Spleen (tissue), 11 donors: ENCODE results near the gene SAMD8. TPM values are rescaled to one million over a fixed set of nuclear protein-coding genes. Genes with fewer than 3 reads are reported as not detected.
A peak's percentile ranks its signal among the peaks of the same experiment; 100 is the strongest.
"Not testable (repeated sequence)": the region's sequence is repeated elsewhere in the genome, so short reads cannot be mapped to it uniquely, and the experiment has no call there.

Experiments used
- DNase-seq: peaks from one replicate; pipeline ENCODE4 v3.0.0-alpha.2; 2020
- H3K27ac ChIP-seq, 8 donors: fragments of 200-600 bp; sonication (generic) in 7 of 8; 1 replicate in 4 of 8; 2 replicates in 4 of 8; pipeline versions ENCODE4 v1.5.0 to v1.8.0; 2016 to 2021; ENCODE audit warnings: inconsistent platforms in 4 of 8, mild to moderate bottlenecking in 4 of 8, moderate library complexity in 1 of 8
- H3K27me3 ChIP-seq, 7 donors: fragments of 200-600 bp; sonication (generic) in 6 of 7; replicated peaks in 1 of 7; 1 replicate in 4 of 7; 2 replicates in 3 of 7; pipeline versions ENCODE4 v1.5.0 to v1.8.0; 2016 to 2021; ENCODE audit warnings: inconsistent platforms in 3 of 7, mild to moderate bottlenecking in 1 of 7
- H3K36me3 ChIP-seq, 6 donors: fragments of 200-600 bp; sonication (generic) in 5 of 6; 1 replicate in 4 of 6; 2 replicates in 2 of 6; pipeline versions ENCODE4 v1.5.0 to v1.8.0; 2016 to 2021; ENCODE audit warnings: inconsistent platforms in 2 of 6
- H3K4me1 ChIP-seq, 6 donors: fragments of 200-600 bp; sonication (generic) in 5 of 6; 1 replicate in 3 of 6; 2 replicates in 3 of 6; pipeline versions ENCODE4 v1.5.0 to v1.8.0; 2016 to 2021; ENCODE audit warnings: inconsistent platforms in 3 of 6
- H3K4me3 ChIP-seq, 8 donors: fragments of 200-600 bp; sonication (generic) in 7 of 8; 1 replicate in 4 of 8; 2 replicates in 4 of 8; pipeline versions ENCODE4 v1.5.0 to v1.8.0; 2016 to 2021; ENCODE audit warnings: inconsistent platforms in 4 of 8, mild to moderate bottlenecking in 4 of 8, moderate library complexity in 2 of 8
- H3K9me3 ChIP-seq, 8 donors: fragments of 200-600 bp; sonication (generic) in 7 of 8; 1 replicate in 4 of 8; 2 replicates in 4 of 8; pipeline versions ENCODE4 v1.5.0 to v1.8.0; 2016 to 2021; ENCODE audit warnings: inconsistent platforms in 4 of 8
- CTCF ChIP-seq, 11 experiments: fragments of 200-600 bp in 7 of 11; fragments of 450-650 bp in 4 of 11; sonication (generic) in 4 of 11; IDR thresholded peaks in 8 of 11; conservative IDR thresholded peaks in 3 of 11; 1 replicate in 7 of 11; 2 replicates in 4 of 11; pipeline versions ENCODE4 v1.4.0 to v1.8.0; 2016 to 2021; ENCODE audit warnings: antibody characterized with exemption in 11 of 11, inconsistent platforms in 4 of 11, mild to moderate bottlenecking in 1 of 11
- POLR2A ChIP-seq, 3 donors: fragments of 450-650 bp; IDR thresholded peaks; one replicate each; pipeline ENCODE4 v1.5.1; 2017; ENCODE audit warnings: antibody characterized with exemption in 3 of 3, mild to moderate bottlenecking in 1 of 3
- POLR2AphosphoS5 ChIP-seq, 3 donors: sonication (generic); formaldehyde crosslinking; IDR thresholded peaks; one replicate each; pipeline ENCODE4 v1.5.1; 2017; ENCODE audit warnings: antibody characterized with exemption in 3 of 3
- WGBS, 5 donors: extraction: QIAGEN DNeasy Blood & Tissue Kit in 3 of 5; methylation state at CpG; one replicate each; pipeline versions ENCODE4 v1.1.5 to v1.1.7; 2013 to 2018; 5-methylcytosine and 5-hydroxymethylcytosine counted together
- intact Hi-C: fragments of 100-400 bp; cut with DNase I; formaldehyde crosslinking; loops from one replicate; pipeline ENCODE4 v1.15.0; 2023; ENCODE audit warnings: low total_unique reads
- polyA plus RNA-seq, 3 donors: library from polyadenylated mRNA; stranded (reverse); fragments of 200-250 nt; gene quantifications; one replicate each; pipeline ENCODE4 v1.2.1, GENCODE V29; 2013
- total RNA-seq, 7 donors: library from RNA; depleted of rRNA in 3 of 7; stranded (reverse); fragments of >200 nt in 3 of 7; fragmentation: NEBNext Ultra II Directional in 4 of 7; extraction: Animal tissue kit (Norgen Biotek cat#: 25700) in 4 of 7; gene quantifications; one replicate each; pipeline versions ENCODE4 v1.1.0 to v1.2.1, GENCODE V29; 2016 to 2021
- donor health status: healthy with polysubstance abuse.
- donor health status: DM: no; HTN: no; CAD: no; lungs with moderate emphysema.
- donor health status: DM: no; HTN: no; CAD: no.
- donor health status: Bipolar disorder and iron deficiency.
- donor health status: healthy.
- donor health status: DM: no; HTN: no; CAD: no.
- donor health status: DM: yes; HTN: yes; CAD: no.

The SAMD8 gene
- total and polyA plus RNA-seq, 10 donors: 4.1 to 35.1 (median 25.2) TPM

- WGBS, 5 donors: 77 to 87% (median 80%) methylated on average over 3 of the region's 3 CpGs
These were observed 76.5 kb downstream of the SAMD8 start for GRCh38 chr10:75187961-75188426.

GRCh38 chr10:75188522-75188921 lies 77.1 kb downstream of the SAMD8 start:
- H3K27me3 ChIP-seq, H3K36me3 ChIP-seq, H3K4me3 ChIP-seq, H3K9me3 ChIP-seq, DNase-seq: not testable (repeated sequence)
- Histone ChIP-seq H3K4me1 (peaks cover 0 to 22% (median 4%) of the 10 kb centered on the region in 6 donors), H3K27ac (peak overlapping the region in 4 of 8 donors; percentile 24 to 65 (median 58))
- 94 to 96% (median 96%) methylated on average over 9 of the region's 9 CpGs for WGBS, 5 donors
- intact Hi-C loops: loop anchor here (10.0 kb wide), 1 partner anchor 46 kb away; the partner anchor contains the start of gene COMTD1

More at GRCh38 chr10:75187961-75188426, 76.5 kb downstream of the SAMD8 start:
- intact Hi-C loops: loop anchor here (10.0 kb wide), 1 partner anchor 47 kb away; the partner anchor contains the start of gene COMTD1
- Histone ChIP-seq H3K4me1 (peaks cover 0 to 22% (median 4%) of the 10 kb centered on the region in 6 donors), H3K27ac (peak overlapping the region in 5 of 8 donors; percentile 24 to 65 (median 53)), H3K4me3 (no peak overlapping the region), H3K27me3 (no peaks in the 10 kb centered on the region), H3K36me3 (peaks cover 0 to 13% (median 0%) of the 10 kb centered on the region in 6 donors), H3K9me3 (no peaks in the 10 kb centered on the region)
- DNase-seq: peak; percentile 83
- peak; percentile 38 to 71 (median 54) for TF ChIP-seq CTCF (IDR thresholded peaks at IDR 0.05 in 8 of 11, conservative IDR thresholded peaks at IDR 0.05 in 3 of 11)
- TF ChIP-seq POLR2AphosphoS5 (IDR thresholded peaks at IDR 0.05): peak in 1 of 3 donors; percentile 25
- no peak for TF ChIP-seq POLR2A (IDR thresholded peaks at IDR 0.05)

- no peaks in the 10 kb centered on the region for H3K9me3 ChIP-seq
- no peak overlapping the region for H3K4me3 ChIP-seq
- 92 to 98% (median 95%) methylated on average over 11 to 12 of the region's 12 CpGs for WGBS, 5 donors
- intact Hi-C loops: loop anchor here (10.0 kb wide), 1 partner anchor 45 kb away; the partner anchor contains the start of gene COMTD1
- no peaks in the 10 kb centered on the region for H3K27me3 ChIP-seq
- H3K27ac ChIP-seq: no peak overlapping the region
- peaks cover 0 to 22% (median 4%) of the 10 kb centered on the region in 6 donors for H3K4me1 ChIP-seq
- DNase-seq: no peak
- TF ChIP-seq POLR2AphosphoS5 (IDR thresholded peaks at IDR 0.05) (peak in 1 of 3 donors; percentile 17), POLR2A (IDR thresholded peaks at IDR 0.05) (no peak), CTCF (IDR thresholded peaks at IDR 0.05 in 8 of 11, conservative IDR thresholded peaks at IDR 0.05 in 3 of 11) (no peak)
- H3K36me3 ChIP-seq: peaks cover 0 to 10% (median 0%) of the 10 kb centered on the region in 6 donors
These were observed 78.0 kb downstream of the SAMD8 start for GRCh38 chr10:75189266-75190096.

- WGBS, 5 donors: 70 to 79% (median 76%) methylated on average over 10 of the region's 10 CpGs
These were observed 80.5 kb downstream of the SAMD8 start for GRCh38 chr10:75191821-75192568.

GRCh38 chr10:75194625-75195024 lies 83.2 kb downstream of the SAMD8 start:
- H3K4me1 ChIP-seq: peaks cover 0 to 24% (median 0%) of the 10 kb centered on the region in 6 donors
- H3K27ac ChIP-seq, H3K27me3 ChIP-seq, H3K36me3 ChIP-seq, H3K9me3 ChIP-seq, intact Hi-C loops, DNase-seq, H3K4me3 ChIP-seq: not testable (repeated sequence)
- WGBS, 5 donors: 91 to 99% (median 97%) methylated on average over 4 of the region's 4 CpGs

More at GRCh38 chr10:75191821-75192568, 80.5 kb downstream of the SAMD8 start:
- intact Hi-C loops: no loop called here
- peaks cover 0 to 10% (median 0%) of the 10 kb centered on the region in 6 donors for H3K36me3 ChIP-seq
- peaks cover 0 to 22% (median 4%) of the 10 kb centered on the region in 6 donors for H3K4me1 ChIP-seq
- H3K4me3 ChIP-seq: no peak overlapping the region
- H3K27me3 ChIP-seq: no peaks in the 10 kb centered on the region
- H3K9me3 ChIP-seq: no peaks in the 10 kb centered on the region
- TF ChIP-seq CTCF (IDR thresholded peaks at IDR 0.05 in 8 of 11, conservative IDR thresholded peaks at IDR 0.05 in 3 of 11): no peak
- peak in 2 of 3 donors; percentile 37 to 42 for TF ChIP-seq POLR2AphosphoS5 (IDR thresholded peaks at IDR 0.05)
- peak overlapping the region in 3 of 8 donors; percentile 30 to 46 (median 39) for H3K27ac ChIP-seq
- DNase-seq: no peak
